ENCODE data around the gene SLC38A4. TPM values are rescaled to one million over a fixed set of nuclear protein-coding genes. Genes with fewer than 3 reads are reported as not detected.

SLC38A4 gene
- total and polyA plus RNA-seq, 2 experiments from 2014 or later = 0.36 to 0.54 TPM

- no peaks in the 10 kb centered on the region for H3K9me2 ChIP-seq (ENCODE audit: insufficient read depth)
- in situ Hi-C loops (cut with MboI) = no loop called here
- 67 to 74% methylated on average over 1 of the region's 1 CpG for WGBS, 2 experiments (ENCODE audit: low coverage in 1 of 2, low lambda C conversion rate in 2 of 2, missing lambda C conversion rate in 2 of 2)
These were observed 10.0 kb upstream of the SLC38A4 start for GRCh38 chr12:46835785-46836184.

GRCh38 chr12:46832130-46832704 lies 6.4 kb upstream of the SLC38A4 start:
- no peaks in the 10 kb centered on the region for H3F3A ChIP-seq (ENCODE audit: insufficient read depth)
- H3K36me3 ChIP-seq (ENCODE audit: low read depth) = no peaks in the 10 kb centered on the region
- H3K79me2 ChIP-seq (ENCODE audit: insufficient read depth) = no peaks in the 10 kb centered on the region
- H4K20me1 ChIP-seq (ENCODE audit: insufficient read depth) = no peaks in the 10 kb centered on the region
- H3K4me1 ChIP-seq (ENCODE audit: insufficient read depth) = no peaks in the 10 kb centered on the region
- 67 to 70% methylated on average over 16 of the region's 16 CpGs for WGBS, 2 experiments (ENCODE audit: low coverage in 1 of 2, low lambda C conversion rate in 2 of 2, missing lambda C conversion rate in 2 of 2)
- no peak overlapping the region for H3K9ac ChIP-seq
- peak overlapping the region; percentile 79 for H3K4me3 ChIP-seq
- H3K9me2 ChIP-seq (ENCODE audit: insufficient read depth) = no peaks in the 10 kb centered on the region
- in situ Hi-C loops (cut with MboI) = no loop called here
- H3K4me2 ChIP-seq (ENCODE audit: unreplicated experiment) = peak overlapping the region; percentile 89
- no peak overlapping the region for H3K27ac ChIP-seq
- H2AFZ ChIP-seq = peak overlapping the region; percentile 93
- no peak for DNase-seq
- H3K27me3 ChIP-seq (replicated peaks; ENCODE audit: insufficient read depth) = 0 out of 2 replicates have a peak, but pooled peaks cover 5% of the 10 kb centered on the region
- no peaks in the 10 kb centered on the region for H3K9me3 ChIP-seq (ENCODE audit: low read depth)
- TF ChIP-seq EZH2phosphoT487 (IDR thresholded peaks at IDR 0.05; ENCODE audit: insufficient read depth, low read depth) (no peak), EZH2 (IDR thresholded peaks at IDR 0.05; ENCODE audit: insufficient read depth, poor library complexity, severe bottlenecking) (no peak)

More at GRCh38 chr12:46835785-46836184, 10.0 kb upstream of the SLC38A4 start:
- no peaks in the 10 kb centered on the region for H3F3A ChIP-seq (ENCODE audit: insufficient read depth)
- H3K79me2 ChIP-seq (ENCODE audit: insufficient read depth) = no peaks in the 10 kb centered on the region
- no peak overlapping the region for H2AFZ ChIP-seq
- H3K27me3 ChIP-seq (replicated peaks; ENCODE audit: insufficient read depth) = 0 out of 2 replicates have a peak, but pooled peaks cover 3% of the 10 kb centered on the region
- TF ChIP-seq EZH2 (IDR thresholded peaks at IDR 0.05; ENCODE audit: insufficient read depth, poor library complexity, severe bottlenecking) = no peak
- TF ChIP-seq EZH2phosphoT487 (IDR thresholded peaks at IDR 0.05; ENCODE audit: insufficient read depth, low read depth) = no peak
- H3K36me3 ChIP-seq (ENCODE audit: low read depth) = no peaks in the 10 kb centered on the region
- H3K4me1 ChIP-seq (ENCODE audit: insufficient read depth) = no peaks in the 10 kb centered on the region
- no peak overlapping the region for H3K4me2 ChIP-seq (ENCODE audit: unreplicated experiment)
- no peaks in the 10 kb centered on the region for H4K20me1 ChIP-seq (ENCODE audit: insufficient read depth)
- no peak overlapping the region for H3K9ac ChIP-seq
- no peak overlapping the region for H3K27ac ChIP-seq
- no peak overlapping the region for H3K4me3 ChIP-seq
- DNase-seq = no peak
- no peaks in the 10 kb centered on the region for H3K9me3 ChIP-seq (ENCODE audit: low read depth)

- Histone ChIP-seq H3K36me3 (ENCODE audit: low read depth) (no peaks in the 10 kb centered on the region), H2AFZ (peak overlapping the region; percentile 93), H3K4me2 (ENCODE audit: unreplicated experiment) (peak overlapping the region; percentile 89), H3F3A (ENCODE audit: insufficient read depth) (no peaks in the 10 kb centered on the region), H3K79me2 (ENCODE audit: insufficient read depth) (no peaks in the 10 kb centered on the region), H3K27me3 (replicated peaks; ENCODE audit: insufficient read depth) (0 out of 2 replicates have a peak, but pooled peaks cover 5% of the 10 kb centered on the region), H3K27ac (no peak overlapping the region), H3K4me3 (peak overlapping the region; percentile 79), H3K9me3 (ENCODE audit: low read depth) (no peaks in the 10 kb centered on the region), H3K4me1 (ENCODE audit: insufficient read depth) (no peaks in the 10 kb centered on the region), H3K9ac (peak overlapping the region; percentile 58), H4K20me1 (ENCODE audit: insufficient read depth) (no peaks in the 10 kb centered on the region), H3K9me2 (ENCODE audit: insufficient read depth) (no peaks in the 10 kb centered on the region)
- TF ChIP-seq EZH2phosphoT487 (IDR thresholded peaks at IDR 0.05; ENCODE audit: insufficient read depth, low read depth) (no peak), EZH2 (IDR thresholded peaks at IDR 0.05; ENCODE audit: insufficient read depth, poor library complexity, severe bottlenecking) (no peak)
- in situ Hi-C loops (cut with MboI) = no loop called here
- DNase-seq = peak; percentile 53
- 5% methylated on average over 53 of the region's 53 CpGs for WGBS, 2 experiments (ENCODE audit: low coverage in 1 of 2, low lambda C conversion rate in 2 of 2, missing lambda C conversion rate in 2 of 2)
These were observed 5.7 kb upstream of the SLC38A4 start for GRCh38 chr12:46831335-46832129.

GRCh38 chr12:46830731-46831334 lies 5.0 kb upstream of the SLC38A4 start:
- H3K4me3 ChIP-seq = peak overlapping the region; percentile 79
- in situ Hi-C loops (cut with MboI) = no loop called here
- 26 to 28% methylated on average over 28 of the region's 28 CpGs for WGBS, 2 experiments (ENCODE audit: low coverage in 1 of 2, low lambda C conversion rate in 2 of 2, missing lambda C conversion rate in 2 of 2)
- no peaks in the 10 kb centered on the region for H3K9me2 ChIP-seq (ENCODE audit: insufficient read depth)
- H4K20me1 ChIP-seq (ENCODE audit: insufficient read depth) = no peaks in the 10 kb centered on the region
- no peaks in the 10 kb centered on the region for H3F3A ChIP-seq (ENCODE audit: insufficient read depth)
- H3K4me1 ChIP-seq (ENCODE audit: insufficient read depth) = no peaks in the 10 kb centered on the region
- peak; percentile 44 for DNase-seq
- no peak for TF ChIP-seq EZH2phosphoT487 (IDR thresholded peaks at IDR 0.05; ENCODE audit: insufficient read depth, low read depth)
- no peak for TF ChIP-seq EZH2 (IDR thresholded peaks at IDR 0.05; ENCODE audit: insufficient read depth, poor library complexity, severe bottlenecking)
- H3K9ac ChIP-seq = peak overlapping the region; percentile 58; the same call in 1 of the 2 replicates
- no peaks in the 10 kb centered on the region for H3K9me3 ChIP-seq (ENCODE audit: low read depth)
- H2AFZ ChIP-seq = peak overlapping the region; percentile 93
- H3K27me3 ChIP-seq (replicated peaks; ENCODE audit: insufficient read depth) = 0 out of 2 replicates have a peak, but pooled peaks cover 5% of the 10 kb centered on the region
- no peaks in the 10 kb centered on the region for H3K36me3 ChIP-seq (ENCODE audit: low read depth)
- H3K79me2 ChIP-seq (ENCODE audit: insufficient read depth) = no peaks in the 10 kb centered on the region
- no peak overlapping the region for H3K27ac ChIP-seq
- peak overlapping the region; percentile 89 for H3K4me2 ChIP-seq (ENCODE audit: unreplicated experiment)

Measured in GM23248 (cell line).